ENCODE data around the gene DYNC2H1.
"Not testable (repeated sequence)": the region's sequence is repeated elsewhere in the genome, so short reads cannot be mapped to it uniquely, and the experiment has no call there.

The DYNC2H1 gene

DNA sequence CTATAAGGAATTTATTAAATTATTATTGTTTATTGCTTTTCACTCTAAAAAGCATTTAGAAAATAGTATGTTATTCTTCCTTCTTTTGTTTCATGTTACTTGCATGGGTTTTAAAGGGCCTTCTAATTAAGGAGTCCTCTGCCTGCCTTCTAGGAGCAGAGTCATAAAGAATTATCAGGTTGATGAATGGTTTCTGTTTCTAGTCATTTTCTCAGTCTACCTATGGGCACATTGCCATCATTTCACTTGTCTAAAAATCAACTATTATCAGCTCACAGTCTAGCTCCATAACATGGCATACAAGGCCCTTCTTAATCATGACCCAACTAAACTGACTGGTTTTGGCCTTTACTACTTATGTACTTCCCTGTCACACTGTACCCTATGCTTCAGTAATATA, 16.2 kb downstream of the DYNC2H1 start:
- no peaks in the 10 kb centered on the region for H3K27me3 ChIP-seq (ENCODE audit: control insufficient read depth, insufficient read depth, low read length, poor library complexity, severe bottlenecking)
- H3K4me1 ChIP-seq (ENCODE audit: control insufficient read depth, insufficient read depth, low read length): no peaks in the 10 kb centered on the region
- peaks cover 17% of the 10 kb centered on the region for H3K36me3 ChIP-seq (ENCODE audit: control insufficient read depth, insufficient read depth, low read length)
- H3K4me3 ChIP-seq (ENCODE audit: insufficient read depth, low read depth, low read length): no peak overlapping the region
- H3K27ac ChIP-seq (ENCODE audit: insufficient read depth, low read depth, low read length, poor library complexity, severe bottlenecking): no peak overlapping the region
- H3K9me3 ChIP-seq (ENCODE audit: control insufficient read depth, low read length): no peaks in the 10 kb centered on the region

DNA sequence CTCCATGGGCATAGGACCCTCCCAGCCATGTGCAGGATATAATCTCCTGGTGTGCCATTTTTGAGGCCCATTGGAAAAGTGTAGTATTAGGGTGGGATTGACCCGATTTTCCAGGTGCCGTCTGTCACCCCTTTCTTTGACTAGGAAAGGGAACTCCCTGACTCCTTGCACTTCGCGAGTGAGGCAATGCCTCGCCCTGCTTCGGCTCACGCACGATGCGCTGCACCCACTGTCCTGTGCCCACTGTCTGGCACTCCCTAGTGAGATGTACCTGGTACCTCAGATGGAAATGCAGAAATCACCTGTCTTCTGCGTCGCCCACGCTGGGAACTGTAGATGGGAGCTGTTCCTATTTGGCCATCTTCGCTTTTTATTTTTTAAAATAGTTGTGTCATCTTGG, 32.8 kb downstream of the DYNC2H1 start:
- H3K27me3 ChIP-seq (ENCODE audit: control insufficient read depth, insufficient read depth, low read length, poor library complexity, severe bottlenecking); H3K27ac ChIP-seq (ENCODE audit: insufficient read depth, low read depth, low read length, poor library complexity, severe bottlenecking); H3K4me1 ChIP-seq (ENCODE audit: control insufficient read depth, insufficient read depth, low read length); H3K4me3 ChIP-seq (ENCODE audit: insufficient read depth, low read depth, low read length); H3K9me3 ChIP-seq (ENCODE audit: control insufficient read depth, low read length): not testable (repeated sequence)
- 94 to 97% methylated on average over 13 of the region's 13 CpGs for WGBS, 2 experiments
- peaks cover 11% of the 10 kb centered on the region for H3K36me3 ChIP-seq (ENCODE audit: control insufficient read depth, insufficient read depth, low read length)

DNA sequence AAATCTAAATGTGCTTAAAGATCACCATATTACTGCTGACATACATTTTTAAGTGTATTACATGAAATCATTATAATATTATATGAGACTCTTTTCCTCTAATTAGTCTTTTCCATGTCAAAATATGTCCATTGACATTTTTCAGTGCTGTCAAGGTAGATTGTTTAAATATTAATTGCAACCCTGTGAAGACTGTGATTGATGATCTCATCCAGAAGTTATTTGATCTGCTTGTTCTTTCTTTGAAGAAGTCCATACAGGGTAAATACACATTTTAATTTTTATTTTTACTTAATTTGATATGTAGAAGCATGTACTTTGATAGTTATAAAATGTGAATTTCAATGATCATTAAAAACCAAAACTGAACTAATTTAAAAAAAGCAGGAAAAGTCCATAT, 38.4 kb downstream of the DYNC2H1 start:
- Histone ChIP-seq H3K27ac (ENCODE audit: insufficient read depth, low read depth, low read length, poor library complexity, severe bottlenecking) (no peak overlapping the region), H3K36me3 (ENCODE audit: control insufficient read depth, insufficient read depth, low read length) (no peaks in the 10 kb centered on the region)

DNA sequence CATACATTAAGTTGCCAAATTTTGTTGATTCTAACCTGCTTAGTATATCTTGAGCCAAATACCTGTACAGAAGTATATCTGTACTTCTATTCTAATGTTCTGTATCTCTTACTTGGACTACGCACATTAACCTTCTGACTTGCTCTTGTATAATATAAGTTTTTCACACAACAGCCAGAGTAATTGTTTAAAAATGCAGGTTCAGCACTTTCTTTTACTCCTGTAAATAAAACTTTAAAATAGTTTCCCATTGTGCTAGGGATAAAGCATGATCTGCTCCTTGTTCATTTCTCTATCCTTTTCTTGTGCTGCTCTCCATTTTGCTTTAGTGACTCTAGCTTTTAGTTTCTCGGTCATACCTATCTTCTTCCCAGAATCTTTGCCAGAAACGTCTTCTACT, 48.3 kb downstream of the DYNC2H1 start:
- no peaks in the 10 kb centered on the region for H3K4me1 ChIP-seq (ENCODE audit: control insufficient read depth, insufficient read depth, low read length)
- H3K27ac ChIP-seq (ENCODE audit: insufficient read depth, low read depth, low read length, poor library complexity, severe bottlenecking): no peak overlapping the region
- no peaks in the 10 kb centered on the region for H3K27me3 ChIP-seq (ENCODE audit: control insufficient read depth, insufficient read depth, low read length, poor library complexity, severe bottlenecking)
- peaks cover 3% of the 10 kb centered on the region for H3K36me3 ChIP-seq (ENCODE audit: control insufficient read depth, insufficient read depth, low read length)
- no peaks in the 10 kb centered on the region for H3K9me3 ChIP-seq (ENCODE audit: control insufficient read depth, low read length)
- no peak overlapping the region for H3K4me3 ChIP-seq (ENCODE audit: insufficient read depth, low read depth, low read length)
- 93 to 96% methylated on average over 2 to 3 of the region's 3 CpGs for WGBS, 2 experiments

More for the DNA sequence above, 38.4 kb downstream of the DYNC2H1 start:
- no peaks in the 10 kb centered on the region for H3K4me1 ChIP-seq (ENCODE audit: control insufficient read depth, insufficient read depth, low read length)
- no peak overlapping the region for H3K4me3 ChIP-seq (ENCODE audit: insufficient read depth, low read depth, low read length)
- H3K27me3 ChIP-seq (ENCODE audit: control insufficient read depth, insufficient read depth, low read length, poor library complexity, severe bottlenecking): no peaks in the 10 kb centered on the region
- no peaks in the 10 kb centered on the region for H3K9me3 ChIP-seq (ENCODE audit: control insufficient read depth, low read length)

DNA sequence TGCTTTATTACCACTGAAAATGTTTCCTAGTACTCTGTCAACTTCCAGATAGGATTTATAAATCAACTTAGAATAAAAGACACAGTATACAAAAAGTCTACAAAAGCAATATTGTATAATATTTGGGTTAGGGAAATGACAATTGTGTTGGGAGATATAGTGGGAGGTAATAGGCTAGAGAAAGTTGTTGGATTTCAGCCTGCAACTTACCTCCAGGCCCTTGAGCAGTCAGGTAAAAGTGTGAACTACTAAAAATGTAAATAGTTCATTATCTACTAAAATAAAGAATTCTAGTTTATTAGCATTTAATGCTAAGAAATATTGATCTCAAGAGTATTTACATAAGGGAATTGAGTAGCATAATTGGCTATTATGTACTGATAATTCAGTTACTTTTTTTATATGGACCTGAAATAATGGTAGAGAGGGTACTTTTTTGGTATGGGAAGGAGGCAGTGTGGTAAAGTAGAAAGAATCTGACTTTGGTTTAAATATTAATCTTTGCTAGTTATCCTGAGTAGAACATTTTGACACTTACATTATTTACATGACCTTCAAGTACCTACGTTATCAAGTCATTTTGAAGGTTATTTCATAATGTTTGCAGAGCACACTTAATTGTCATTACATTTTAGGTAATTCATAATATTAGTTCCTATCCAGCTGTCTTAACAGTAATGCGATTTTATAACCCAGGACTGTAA, 55.0 kb downstream of the DYNC2H1 start:
- no peaks in the 10 kb centered on the region for H3K9me3 ChIP-seq (ENCODE audit: control insufficient read depth, low read length)
- no peaks in the 10 kb centered on the region for H3K27me3 ChIP-seq (ENCODE audit: control insufficient read depth, insufficient read depth, low read length, poor library complexity, severe bottlenecking)
- H3K36me3 ChIP-seq (ENCODE audit: control insufficient read depth, insufficient read depth, low read length): peaks cover 9% of the 10 kb centered on the region
- H3K4me1 ChIP-seq (ENCODE audit: control insufficient read depth, insufficient read depth, low read length): no peaks in the 10 kb centered on the region
- no peak overlapping the region for H3K27ac ChIP-seq (ENCODE audit: insufficient read depth, low read depth, low read length, poor library complexity, severe bottlenecking)
- no peak overlapping the region for H3K4me3 ChIP-seq (ENCODE audit: insufficient read depth, low read depth, low read length)
- 100% methylated on average over 1 of the region's 2 CpGs; no CpG with 5 or more reads in 1 of the 2 experiments for WGBS, 2 experiments

DNA sequence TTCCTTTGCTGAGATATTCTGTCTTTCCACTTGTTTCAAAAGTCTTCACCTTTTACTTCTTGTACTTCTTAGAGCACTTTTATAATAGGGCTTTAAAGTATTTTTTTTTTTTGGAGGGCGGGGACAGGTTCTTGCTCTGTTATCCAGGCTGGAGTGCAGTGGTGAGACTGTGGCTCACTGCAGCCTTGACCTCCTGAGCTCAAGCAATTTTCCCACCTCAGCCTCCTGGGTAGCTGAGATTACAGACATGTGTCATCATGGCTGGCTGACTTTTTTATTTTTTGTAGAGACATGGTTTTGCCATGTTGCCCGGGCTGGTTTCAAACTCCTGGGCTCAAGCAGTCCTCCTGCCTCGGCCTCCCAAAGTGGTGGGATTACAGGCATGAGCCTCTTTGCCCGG, 57.9 kb downstream of the DYNC2H1 start:
- Histone ChIP-seq H3K4me3 (ENCODE audit: insufficient read depth, low read depth, low read length) (no peak overlapping the region), H3K36me3 (ENCODE audit: control insufficient read depth, insufficient read depth, low read length) (peaks cover 9% of the 10 kb centered on the region), H3K27me3 (ENCODE audit: control insufficient read depth, insufficient read depth, low read length, poor library complexity, severe bottlenecking) (no peaks in the 10 kb centered on the region), H3K27ac (ENCODE audit: insufficient read depth, low read depth, low read length, poor library complexity, severe bottlenecking) (no peak overlapping the region), H3K4me1 (ENCODE audit: control insufficient read depth, insufficient read depth, low read length) (no peaks in the 10 kb centered on the region), H3K9me3 (ENCODE audit: control insufficient read depth, low read length) (no peaks in the 10 kb centered on the region)
- WGBS, 2 experiments: 91 to 97% methylated on average over 3 to 4 of the region's 4 CpGs

DNA sequence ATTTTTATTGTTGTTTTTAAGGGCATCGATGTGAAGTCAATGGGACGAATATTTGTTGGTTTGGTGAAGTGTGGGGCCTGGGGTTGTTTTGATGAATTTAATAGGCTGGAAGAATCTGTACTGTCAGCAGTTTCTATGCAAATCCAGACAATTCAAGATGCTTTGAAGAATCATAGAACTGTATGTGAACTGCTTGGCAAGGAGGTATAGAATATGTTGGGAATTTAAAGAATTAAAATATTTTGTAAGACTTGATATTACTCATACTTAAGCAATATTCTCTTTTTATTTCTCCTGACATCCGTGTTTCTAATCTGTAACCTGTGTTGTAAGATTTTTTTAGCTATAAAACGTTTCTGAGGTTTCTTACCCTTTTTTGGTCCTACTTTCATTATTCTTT, 61.6 kb downstream of the DYNC2H1 start:
- H3K27ac ChIP-seq (ENCODE audit: insufficient read depth, low read depth, low read length, poor library complexity, severe bottlenecking): no peak overlapping the region
- 93 to 96% methylated on average over 2 to 4 of the region's 4 CpGs for WGBS, 2 experiments

DNA sequence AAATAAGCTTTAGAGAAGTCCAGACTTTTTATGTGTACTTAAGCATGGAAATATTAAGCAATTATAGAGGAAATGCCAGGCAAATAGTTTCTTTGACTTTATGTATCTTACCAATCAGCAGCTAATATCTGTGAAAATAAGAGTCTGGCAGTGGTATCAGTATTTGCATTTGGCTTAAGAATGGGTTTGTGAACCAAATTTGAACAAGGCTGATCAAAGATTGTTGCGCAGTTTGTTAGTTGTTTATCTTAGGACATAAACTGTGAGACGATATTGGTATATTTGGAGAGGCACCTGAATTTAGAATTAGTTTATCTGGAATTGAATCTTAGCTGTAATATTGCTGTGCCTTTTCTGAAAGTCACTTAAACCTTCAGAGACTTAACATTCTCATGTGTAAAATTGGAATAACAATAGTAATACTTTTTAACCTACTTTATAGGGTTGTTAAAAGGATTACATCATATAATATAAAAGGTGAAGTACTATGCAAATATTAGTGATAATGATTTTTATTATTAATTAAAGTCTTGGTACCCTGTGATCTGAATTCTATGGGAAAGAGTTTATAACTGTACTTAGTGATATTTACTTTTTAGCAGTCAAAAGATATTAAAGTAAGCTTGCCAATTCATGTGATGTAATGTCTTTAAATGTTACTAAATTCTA, 66.4 kb downstream of the DYNC2H1 start:
- no peaks in the 10 kb centered on the region for H3K36me3 ChIP-seq (ENCODE audit: control insufficient read depth, insufficient read depth, low read length)
- no peaks in the 10 kb centered on the region for H3K9me3 ChIP-seq (ENCODE audit: control insufficient read depth, low read length)
- H3K4me3 ChIP-seq (ENCODE audit: insufficient read depth, low read depth, low read length): no peak overlapping the region
- H3K27me3 ChIP-seq (ENCODE audit: control insufficient read depth, insufficient read depth, low read length, poor library complexity, severe bottlenecking): no peaks in the 10 kb centered on the region
- H3K4me1 ChIP-seq (ENCODE audit: control insufficient read depth, insufficient read depth, low read length): no peaks in the 10 kb centered on the region
- 91 to 97% methylated on average over 2 of the region's 2 CpGs for WGBS, 2 experiments
- no peak overlapping the region for H3K27ac ChIP-seq (ENCODE audit: insufficient read depth, low read depth, low read length, poor library complexity, severe bottlenecking)

More for the DNA sequence above, 61.6 kb downstream of the DYNC2H1 start:
- H3K9me3 ChIP-seq (ENCODE audit: control insufficient read depth, low read length): no peaks in the 10 kb centered on the region
- H3K4me3 ChIP-seq (ENCODE audit: insufficient read depth, low read depth, low read length): no peak overlapping the region
- H3K4me1 ChIP-seq (ENCODE audit: control insufficient read depth, insufficient read depth, low read length): no peaks in the 10 kb centered on the region
- H3K36me3 ChIP-seq (ENCODE audit: control insufficient read depth, insufficient read depth, low read length): peaks cover 7% of the 10 kb centered on the region
- H3K27me3 ChIP-seq (ENCODE audit: control insufficient read depth, insufficient read depth, low read length, poor library complexity, severe bottlenecking): no peaks in the 10 kb centered on the region

DNA sequence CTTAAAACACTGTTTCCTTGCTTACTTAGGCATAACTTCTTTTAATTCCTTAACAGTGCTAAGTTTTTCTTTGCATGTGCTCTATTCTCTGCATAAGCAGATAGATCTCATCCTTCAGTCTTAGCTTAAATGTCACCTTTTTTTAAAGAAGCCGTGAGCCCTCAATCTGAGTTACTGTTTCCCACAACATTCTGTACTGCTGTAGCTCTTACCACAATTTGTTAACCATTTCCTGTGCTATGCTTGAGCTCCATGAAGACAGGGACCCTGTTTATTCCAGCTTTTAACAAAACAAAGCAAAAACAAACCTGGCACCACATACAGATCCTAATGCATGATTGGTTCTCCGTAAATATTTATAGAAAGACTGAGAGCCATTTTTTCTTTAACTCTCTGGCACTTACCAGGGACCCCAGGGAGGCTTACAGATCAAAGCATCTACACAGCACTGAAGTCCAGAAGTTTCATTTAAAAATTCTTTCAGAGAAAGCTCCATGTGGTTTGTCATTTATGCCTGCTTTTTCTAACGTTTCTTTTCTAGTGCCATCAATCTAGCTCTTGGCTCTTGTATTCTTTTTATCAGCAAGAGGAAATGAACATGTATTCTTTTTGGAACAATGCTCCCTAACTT, 74.9 kb downstream of the DYNC2H1 start:
- Histone ChIP-seq H3K27me3 (ENCODE audit: control insufficient read depth, insufficient read depth, low read length, poor library complexity, severe bottlenecking) (no peaks in the 10 kb centered on the region), H3K4me1 (ENCODE audit: control insufficient read depth, insufficient read depth, low read length) (no peaks in the 10 kb centered on the region), H3K9me3 (ENCODE audit: control insufficient read depth, low read length) (no peaks in the 10 kb centered on the region), H3K36me3 (ENCODE audit: control insufficient read depth, insufficient read depth, low read length) (no peaks in the 10 kb centered on the region), H3K27ac (ENCODE audit: insufficient read depth, low read depth, low read length, poor library complexity, severe bottlenecking) (no peak overlapping the region), H3K4me3 (ENCODE audit: insufficient read depth, low read depth, low read length) (no peak overlapping the region)
- 77 to 78% methylated on average over 3 of the region's 3 CpGs for WGBS, 2 experiments

DNA sequence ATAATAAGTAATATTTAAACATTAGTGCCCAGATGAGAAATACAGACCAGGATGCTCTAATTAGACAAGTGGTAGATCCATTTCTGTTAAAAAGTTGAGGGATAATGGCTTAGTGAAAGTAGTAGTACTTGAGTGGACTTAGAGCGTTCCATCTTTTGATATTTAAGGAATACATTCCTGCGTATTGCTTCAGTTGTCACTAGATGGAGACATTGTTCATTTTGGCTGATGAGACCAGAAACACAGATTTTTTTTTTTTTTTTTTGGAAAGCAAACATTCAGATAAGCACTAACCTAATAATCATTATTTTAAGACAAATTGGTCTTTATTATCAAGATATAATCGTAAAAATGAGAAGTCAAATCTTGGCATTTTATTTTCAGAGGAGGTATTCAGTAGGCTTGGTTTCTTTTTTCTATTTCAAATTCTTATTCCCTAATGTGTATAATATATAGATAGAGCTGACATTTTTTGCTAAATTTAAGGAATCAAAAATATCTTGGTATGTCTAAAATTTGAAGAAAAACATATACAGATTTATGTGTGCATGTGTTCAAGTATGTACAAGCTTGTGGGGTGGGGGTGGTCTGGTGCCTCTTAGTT, 92.9 kb downstream of the DYNC2H1 start:
- Histone ChIP-seq H3K27ac (ENCODE audit: insufficient read depth, low read depth, low read length, poor library complexity, severe bottlenecking) (no peak overlapping the region), H3K4me3 (ENCODE audit: insufficient read depth, low read depth, low read length) (no peak overlapping the region), H3K4me1 (ENCODE audit: control insufficient read depth, insufficient read depth, low read length) (no peaks in the 10 kb centered on the region), H3K36me3 (ENCODE audit: control insufficient read depth, insufficient read depth, low read length) (peaks cover 12% of the 10 kb centered on the region), H3K27me3 (ENCODE audit: control insufficient read depth, insufficient read depth, low read length, poor library complexity, severe bottlenecking) (no peaks in the 10 kb centered on the region), H3K9me3 (ENCODE audit: control insufficient read depth, low read length) (no peaks in the 10 kb centered on the region)
- WGBS, 2 experiments: 93 to 94% methylated on average over 2 of the region's 3 CpGs

Data from ectodermal cell (in vitro differentiated cells).